ENCODE measurements around the gene ATP6V1A. TPM values are rescaled to one million over a fixed set of nuclear protein-coding genes. Genes with fewer than 3 reads are reported as not detected.

ATP6V1A gene
- polyA plus RNA-seq, 3 donors = 35.1 to 295 (median 254) TPM

GRCh38 chr3:113829576-113830354 is 82.9 kb downstream of the ATP6V1A start:
- no peak for TF ChIP-seq CTCF (IDR thresholded peaks at IDR 0.05)

GRCh38 chr3:113831103-113831355 is 84.2 kb downstream of the ATP6V1A start:
- no peaks in the 10 kb centered on the region for H4K20me1 ChIP-seq (ENCODE audit: insufficient read depth, low read length)
- peak overlapping the region; percentile 43 to 76 for H3K27ac ChIP-seq (ENCODE audit: low read depth in 1 of 2, low read length in 2 of 2)
- intact Hi-C loops (cut with micrococcal nuclease) = loop anchor here (5.0 to 10.0 kb wide), 3 partner anchors 49 to 224 kb away; partner anchors contain the start of genes ATP6V1A (in 1 of the 2), CCDC191 (in 1 of the 2), NAA50 (in 1 of the 2) and QTRT2 (in 1 of the 2)
- no peak overlapping the region for H3K9ac ChIP-seq (ENCODE audit: insufficient read depth, low read length, poor library complexity, severe bottlenecking)
- no peaks in the 10 kb centered on the region for H3K79me2 ChIP-seq (ENCODE audit: insufficient read depth, low read length)
- H3K27me3 ChIP-seq (ENCODE audit: control insufficient read depth in 2 of 2, insufficient read depth in 2 of 2, low read length in 2 of 2) = no peaks in the 10 kb centered on the region
- H3K36me3 ChIP-seq (replicated peaks in 1 of 2; ENCODE audit: control insufficient read depth in 1 of 2, insufficient read depth in 2 of 2, low read length in 2 of 2) = no peaks in the 10 kb centered on the region
- Mint-ChIP-seq H3K4me3 (peak overlapping the region; percentile 54 to 63), H3K27ac (peak overlapping the region; percentile 86 to 97 (median 92)), H3K36me3 (peaks cover 2 to 4% of the 10 kb centered on the region in 2 donors), H3K9me3 (peaks cover 0 to 12% (median 5%) of the 10 kb centered on the region in 7 donors), H3K4me1 (peaks cover 46% of the 10 kb centered on the region), H3K27me3 (ENCODE audit: low read depth in 3 of 3) (peaks cover 0 to 5% (median 0%) of the 10 kb centered on the region in 3 donors)
- no peak for TF ChIP-seq CTCF (IDR thresholded peaks at IDR 0.05)
- H3K9me3 ChIP-seq (replicated peaks in 1 of 2; ENCODE audit: control insufficient read depth in 1 of 2, insufficient read depth in 1 of 2, low read length in 2 of 2) = no peaks in the 10 kb centered on the region
- peak overlapping the region in 1 of 3 experiments; percentile 45 for H3K4me3 ChIP-seq (replicated peaks in 1 of 3; ENCODE audit: low read depth in 2 of 3, low read length in 3 of 3)
- peaks cover 37 to 50% of the 10 kb centered on the region in 2 donors for H3K4me1 ChIP-seq (ENCODE audit: control insufficient read depth in 1 of 2, insufficient read depth in 2 of 2, low read length in 2 of 2)
- peak overlapping the region; percentile 48 for H3K4me2 ChIP-seq (replicated peaks; ENCODE audit: extremely low read depth, low read length, poor library complexity, severe bottlenecking)
- DNase-seq = peak in 1 of 3 donors; percentile 44
- no peak overlapping the region for H2AFZ ChIP-seq (ENCODE audit: insufficient read depth, low read depth, low read length, poor library complexity, severe bottlenecking)
- WGBS (ENCODE audit: insufficient coverage) = no CpG with 5 or more reads among the region's 1 CpG

More at GRCh38 chr3:113829576-113830354, 82.9 kb downstream of the ATP6V1A start:
- Histone ChIP-seq H3K4me1 (ENCODE audit: control insufficient read depth in 1 of 2, insufficient read depth in 2 of 2, low read length in 2 of 2) (peaks cover 37 to 50% of the 10 kb centered on the region in 2 donors), H3K4me2 (replicated peaks; ENCODE audit: extremely low read depth, low read length, poor library complexity, severe bottlenecking) (peak overlapping the region; percentile 48), H3K79me2 (ENCODE audit: insufficient read depth, low read length) (no peaks in the 10 kb centered on the region), H3K4me3 (replicated peaks in 1 of 3; ENCODE audit: low read depth in 2 of 3, low read length in 3 of 3) (peak overlapping the region in 1 of 3 experiments; percentile 45), H3K9ac (ENCODE audit: insufficient read depth, low read length, poor library complexity, severe bottlenecking) (no peak overlapping the region), H3K9me3 (replicated peaks in 1 of 2; ENCODE audit: control insufficient read depth in 1 of 2, insufficient read depth in 1 of 2, low read length in 2 of 2) (no peaks in the 10 kb centered on the region), H3K36me3 (replicated peaks in 1 of 2; ENCODE audit: control insufficient read depth in 1 of 2, insufficient read depth in 2 of 2, low read length in 2 of 2) (no peaks in the 10 kb centered on the region), H3K27ac (ENCODE audit: low read depth in 1 of 2, low read length in 2 of 2) (peak overlapping the region in 1 of 2 donors; percentile 76), H4K20me1 (ENCODE audit: insufficient read depth, low read length) (no peaks in the 10 kb centered on the region), H3K27me3 (ENCODE audit: control insufficient read depth in 2 of 2, insufficient read depth in 2 of 2, low read length in 2 of 2) (no peaks in the 10 kb centered on the region), H2AFZ (ENCODE audit: insufficient read depth, low read depth, low read length, poor library complexity, severe bottlenecking) (no peak overlapping the region)
- H3K27ac Mint-ChIP-seq = peak overlapping the region; percentile 56 to 97 (median 80)
- H3K4me1 Mint-ChIP-seq = peaks cover 48% of the 10 kb centered on the region
- H3K9me3 Mint-ChIP-seq = peaks cover 0 to 12% (median 5%) of the 10 kb centered on the region in 7 donors
- WGBS (ENCODE audit: insufficient coverage) = 86% methylated on average over 6 of the region's 10 CpGs
- peaks cover 0 to 5% (median 0%) of the 10 kb centered on the region in 3 donors for H3K27me3 Mint-ChIP-seq (ENCODE audit: low read depth in 3 of 3)
- H3K36me3 Mint-ChIP-seq = peaks cover 2 to 4% of the 10 kb centered on the region in 2 donors
- no peak for DNase-seq
- H3K4me3 Mint-ChIP-seq = peak overlapping the region in 1 of 2 donors; percentile 43
- intact Hi-C loops (cut with micrococcal nuclease) = loop anchor here (5.0 to 10.0 kb wide), 3 partner anchors 47 to 225 kb away; partner anchors contain the start of genes ATP6V1A (in 1 of the 2), CCDC191 (in 1 of the 2), NAA50 (in 1 of the 2) and QTRT2 (in 1 of the 2)
